ENCODE results near the gene UGT1A4. TPM values are rescaled to one million over a fixed set of nuclear protein-coding genes. Genes with fewer than 3 reads are reported as not detected.

UGT1A4 gene
- total RNA-seq, 1 experiment from 2014 or later, result 73.6 TPM

DNA sequence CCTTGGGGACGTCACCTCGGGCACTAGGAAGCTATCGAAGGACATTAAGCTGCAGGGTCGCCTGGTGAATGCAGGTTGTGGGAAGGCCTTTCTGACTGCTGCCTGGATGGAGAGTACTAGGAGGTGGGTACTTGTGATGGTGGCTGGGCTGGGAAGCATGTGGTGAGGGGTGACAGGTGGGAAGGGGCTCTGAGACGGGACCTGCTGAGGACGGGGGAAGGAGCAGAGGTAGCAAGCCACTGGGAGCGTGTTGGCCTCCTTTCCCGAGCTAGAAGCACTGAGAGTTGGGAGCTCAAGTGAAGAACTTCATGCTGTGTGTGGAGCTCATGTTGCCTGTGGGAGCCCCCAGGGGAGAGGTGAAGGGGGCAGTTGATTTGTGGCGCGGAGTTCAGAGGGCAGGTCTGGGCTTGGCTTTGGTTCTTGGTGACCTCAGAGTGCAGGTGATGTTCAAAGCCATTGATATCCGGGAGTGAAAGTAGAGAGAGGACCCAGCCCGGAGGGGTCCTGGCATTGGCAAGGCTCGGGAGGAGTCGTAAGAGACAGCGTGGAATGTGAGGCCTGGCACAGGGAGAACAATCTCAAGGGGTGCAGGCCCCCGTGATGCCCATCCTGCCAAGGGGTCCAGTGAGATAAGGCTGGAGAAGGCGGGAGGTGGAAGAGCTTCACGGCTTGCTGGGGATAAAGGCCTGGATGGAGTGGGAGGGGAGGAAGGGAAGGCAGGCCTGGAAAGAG is 72.8 kb downstream of the UGT1A4 start:
- H3K9me3 ChIP-seq (ENCODE audit: insufficient read depth, low read depth), result peaks cover 3% of the 10 kb centered on the region; the same call in 1 of the 2 replicates
- no peaks in the 10 kb centered on the region for H3K27me3 ChIP-seq (ENCODE audit: insufficient read depth, low read depth)
- no peaks in the 10 kb centered on the region for H3K9me2 ChIP-seq (ENCODE audit: insufficient read depth)
- H2AFZ ChIP-seq, result no peak overlapping the region
- TF ChIP-seq EZH2 (IDR thresholded peaks at IDR 0.05; ENCODE audit: low read depth), result no peak
- TF ChIP-seq, protein P1, sequence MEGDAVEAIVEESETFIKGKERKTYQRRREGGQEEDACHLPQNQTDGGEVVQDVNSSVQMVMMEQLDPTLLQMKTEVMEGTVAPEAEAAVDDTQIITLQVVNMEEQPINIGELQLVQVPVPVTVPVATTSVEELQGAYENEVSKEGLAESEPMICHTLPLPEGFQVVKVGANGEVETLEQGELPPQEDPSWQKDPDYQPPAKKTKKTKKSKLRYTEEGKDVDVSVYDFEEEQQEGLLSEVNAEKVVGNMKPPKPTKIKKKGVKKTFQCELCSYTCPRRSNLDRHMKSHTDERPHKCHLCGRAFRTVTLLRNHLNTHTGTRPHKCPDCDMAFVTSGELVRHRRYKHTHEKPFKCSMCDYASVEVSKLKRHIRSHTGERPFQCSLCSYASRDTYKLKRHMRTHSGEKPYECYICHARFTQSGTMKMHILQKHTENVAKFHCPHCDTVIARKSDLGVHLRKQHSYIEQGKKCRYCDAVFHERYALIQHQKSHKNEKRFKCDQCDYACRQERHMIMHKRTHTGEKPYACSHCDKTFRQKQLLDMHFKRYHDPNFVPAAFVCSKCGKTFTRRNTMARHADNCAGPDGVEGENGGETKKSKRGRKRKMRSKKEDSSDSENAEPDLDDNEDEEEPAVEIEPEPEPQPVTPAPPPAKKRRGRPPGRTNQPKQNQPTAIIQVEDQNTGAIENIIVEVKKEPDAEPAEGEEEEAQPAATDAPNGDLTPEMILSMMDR (conservative IDR thresholded peaks at IDR 0.05), result no peak
- H3K79me2 ChIP-seq (ENCODE audit: low read depth), result no peaks in the 10 kb centered on the region
- no peaks in the 10 kb centered on the region for H3F3A ChIP-seq (ENCODE audit: insufficient read depth, low read depth)
- H3K36me3 ChIP-seq (ENCODE audit: low read depth), result no peaks in the 10 kb centered on the region
- H3K4me1 ChIP-seq (replicated peaks; ENCODE audit: insufficient read depth), result no peaks in the 10 kb centered on the region
- no peak overlapping the region for H3K4me3 ChIP-seq
- BruUV-seq (replicated peaks), result no TSS peak
- no peak for DNase-seq
- H4K20me1 ChIP-seq (ENCODE audit: insufficient read depth), result no peaks in the 10 kb centered on the region
- ChIA-PET POLR2A (ENCODE audit: unreplicated experiment) (no interaction called here), CTCF (interaction anchor here (0.9 kb wide), 1 partner anchor 478 kb away, joined by 8 read pairs; no protein-coding TSS in a partner anchor)
- no peak overlapping the region for H3K4me2 ChIP-seq
- no peak overlapping the region for H3K27ac ChIP-seq
- intact Hi-C loops (cut with micrococcal nuclease; ENCODE audit: unreplicated experiment), result no loop called here

DNA sequence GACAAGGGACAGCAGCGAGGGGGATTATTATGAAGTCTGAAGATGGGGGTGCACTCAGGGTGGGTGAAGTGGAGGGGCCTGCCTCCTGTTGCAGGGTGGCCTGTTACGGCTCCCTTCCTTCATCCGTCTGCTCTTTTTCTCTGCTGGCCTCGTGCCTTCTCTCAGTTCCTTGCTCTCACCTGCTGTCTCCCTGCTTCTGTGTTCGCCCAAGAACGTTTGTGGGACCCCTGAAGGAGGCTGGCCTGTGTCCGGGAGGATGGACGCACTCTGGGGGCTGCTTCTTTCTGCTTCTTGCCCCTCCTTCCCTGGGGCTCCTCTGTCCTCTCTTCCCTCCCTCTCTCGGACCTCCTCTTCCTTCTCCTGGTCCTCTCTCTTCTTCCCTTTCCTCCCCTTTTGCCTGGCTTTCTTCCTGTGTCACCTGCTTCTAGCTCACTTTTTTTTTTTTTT is 73.4 kb downstream of the UGT1A4 start:
- TF ChIP-seq, protein P1 (conservative IDR thresholded peaks at IDR 0.05), result no peak
- no peak for TF ChIP-seq EZH2 (IDR thresholded peaks at IDR 0.05; ENCODE audit: low read depth)
- H2AFZ ChIP-seq, result no peak overlapping the region
- no TSS peak for BruUV-seq (replicated peaks)

DNA sequence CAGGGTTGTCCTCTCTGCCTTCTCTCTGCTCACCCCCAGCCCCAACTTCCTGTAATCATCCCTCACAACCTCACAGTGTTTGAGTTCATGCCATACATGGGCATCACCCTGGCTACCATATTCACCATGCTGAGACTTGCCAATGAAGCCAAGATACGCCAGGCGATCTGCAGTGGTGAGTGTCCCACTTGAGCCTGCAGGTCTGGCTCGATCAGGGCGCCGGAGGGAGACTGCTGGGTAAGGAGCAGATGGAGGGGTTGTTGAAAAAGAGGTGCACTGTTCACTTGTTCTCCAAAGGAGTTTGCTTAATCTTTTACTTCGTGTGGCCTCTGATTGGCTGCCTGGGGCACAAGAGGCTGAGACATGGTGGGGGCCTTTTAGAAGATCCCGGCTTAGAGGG is 74.2 kb downstream of the UGT1A4 start:
- no peak for TF ChIP-seq EZH2 (IDR thresholded peaks at IDR 0.05; ENCODE audit: low read depth)
- TF ChIP-seq, protein P1 (conservative IDR thresholded peaks at IDR 0.05), result no peak
- intact Hi-C loops (cut with micrococcal nuclease; ENCODE audit: unreplicated experiment), result no loop called here

More for the DNA sequence above, 73.4 kb downstream of the UGT1A4 start:
- H3F3A ChIP-seq (ENCODE audit: insufficient read depth, low read depth), result no peaks in the 10 kb centered on the region
- no peak overlapping the region for H3K4me3 ChIP-seq
- no peaks in the 10 kb centered on the region for H4K20me1 ChIP-seq (ENCODE audit: insufficient read depth)
- H3K4me1 ChIP-seq (replicated peaks; ENCODE audit: insufficient read depth), result no peaks in the 10 kb centered on the region
- intact Hi-C loops (cut with micrococcal nuclease; ENCODE audit: unreplicated experiment), result no loop called here
- no peaks in the 10 kb centered on the region for H3K27me3 ChIP-seq (ENCODE audit: insufficient read depth, low read depth)
- H3K36me3 ChIP-seq (ENCODE audit: low read depth), result no peaks in the 10 kb centered on the region
- DNase-seq, result no peak
- H3K9me2 ChIP-seq (ENCODE audit: insufficient read depth), result no peaks in the 10 kb centered on the region
- no peak overlapping the region for H3K4me2 ChIP-seq
- ChIA-PET POLR2A (ENCODE audit: unreplicated experiment) (no interaction called here), CTCF (no interaction called here)
- H3K79me2 ChIP-seq (ENCODE audit: low read depth), result no peaks in the 10 kb centered on the region
- H3K27ac ChIP-seq, result no peak overlapping the region
- peaks cover 3% of the 10 kb centered on the region; the same call in 1 of the 2 replicates for H3K9me3 ChIP-seq (ENCODE audit: insufficient read depth, low read depth)

More for the DNA sequence above, 74.2 kb downstream of the UGT1A4 start:
- H3K79me2 ChIP-seq (ENCODE audit: low read depth), result no peaks in the 10 kb centered on the region
- no peak overlapping the region for H3K4me2 ChIP-seq
- POLR2A ChIA-PET (ENCODE audit: unreplicated experiment), result no interaction called here
- H3K27me3 ChIP-seq (ENCODE audit: insufficient read depth, low read depth), result no peaks in the 10 kb centered on the region
- no peaks in the 10 kb centered on the region for H3K9me2 ChIP-seq (ENCODE audit: insufficient read depth)
- no peak for DNase-seq
- H3K27ac ChIP-seq, result no peak overlapping the region
- no peaks in the 10 kb centered on the region for H3F3A ChIP-seq (ENCODE audit: insufficient read depth, low read depth)
- no peaks in the 10 kb centered on the region for H3K36me3 ChIP-seq (ENCODE audit: low read depth)
- no TSS peak for BruUV-seq (replicated peaks)
- H2AFZ ChIP-seq, result no peak overlapping the region
- no peaks in the 10 kb centered on the region for H4K20me1 ChIP-seq (ENCODE audit: insufficient read depth)
- no peaks in the 10 kb centered on the region for H3K9me3 ChIP-seq (ENCODE audit: insufficient read depth, low read depth)
- H3K4me1 ChIP-seq (replicated peaks; ENCODE audit: insufficient read depth), result no peaks in the 10 kb centered on the region
- H3K4me3 ChIP-seq, result no peak overlapping the region
- CTCF ChIA-PET, result no interaction called here
